HG03097 (cell line): ENCODE results near the gene KRTAP4-3.
"Not testable (repeated sequence)": the region's sequence is repeated elsewhere in the genome, so short reads cannot be mapped to it uniquely, and the experiment has no call there.

Experiments
- ATAC-seq: cut with Tn5 transposase; IDR thresholded peaks from one replicate; pipeline ENCODE4 v1.9.1; 2021; ENCODE audit not compliant: unreplicated experiment, low FRiP score

Gene KRTAP4-3

GRCh38 chr17:41119696-41120690 is 48.0 kb downstream of the KRTAP4-3 start:
- not testable (repeated sequence) for ATAC-seq

DNA sequence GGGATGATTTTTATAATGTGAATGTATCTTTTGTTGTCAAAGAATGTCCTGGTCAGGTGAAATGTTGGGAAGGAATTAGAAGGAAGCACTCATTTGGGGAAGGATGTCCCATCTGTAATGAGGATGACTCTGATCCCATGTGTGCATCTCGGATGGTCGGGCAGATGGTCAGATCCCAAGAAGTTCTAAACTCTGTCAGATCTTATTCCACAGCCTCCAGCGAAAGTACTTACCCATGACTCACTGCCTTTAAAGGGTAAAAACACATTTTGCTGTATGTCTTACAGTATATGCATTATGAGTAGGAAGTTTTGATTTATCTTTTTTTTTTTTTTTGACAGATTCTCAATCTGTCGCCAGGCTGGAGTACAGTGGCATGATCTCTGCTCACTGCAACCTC is 49.3 kb downstream of the KRTAP4-3 start:
- ATAC-seq = no peak

GRCh38 chr17:41117846-41118386 is 50.1 kb downstream of the KRTAP4-3 start, which contains the start of gene KRTAP4-11:
Gene KRTAP4-11 (minus strand): TSS chr17:41118373. CDS start chr17:41118315, 58 bp downstream.
- ATAC-seq = not testable (repeated sequence)
